Stimulated activated CD8-positive, alpha-beta memory T cell treated with anti-CD3 and anti-CD28 coated beads, Interleukin-12 subunit alpha, Interleukin-12 subunit beta, amount 100 ng/mL, for 4 hours (primary cell): ENCODE results near the gene DACT3.
"Not testable (repeated sequence)": the region's sequence is repeated elsewhere in the genome, so short reads cannot be mapped to it uniquely, and the experiment has no call there.

Experiments used
- DNase-seq: peaks from one replicate; pipeline ENCODE4 v3.0.0-alpha.2; 2020; ENCODE audit warnings: low read depth

DACT3 gene

GRCh38 chr19:46634045-46634655 is 26.8 kb downstream of the DACT3 start:
- DNase-seq: peak; percentile 79

DNA sequence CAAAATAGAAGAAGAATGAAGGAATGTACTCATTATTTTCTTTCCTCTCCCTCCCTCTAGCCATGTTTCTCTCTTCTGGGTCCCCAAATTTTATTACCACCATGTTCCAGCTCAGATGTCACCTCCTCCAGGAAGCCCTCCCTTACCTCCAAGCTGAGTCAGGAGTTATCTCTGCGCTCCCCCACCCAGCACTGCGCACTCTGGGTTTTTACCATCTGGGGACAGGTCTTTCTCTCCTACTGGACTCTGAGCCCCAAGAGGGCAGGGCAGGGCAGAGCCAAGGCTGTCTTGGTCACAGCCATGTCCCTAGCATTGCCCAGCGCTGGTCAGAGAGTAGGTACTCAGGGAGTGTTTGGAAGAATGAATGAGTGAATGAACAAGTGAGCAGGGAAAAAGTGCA is 27.9 kb downstream of the DACT3 start:
- no peak for DNase-seq

DNA sequence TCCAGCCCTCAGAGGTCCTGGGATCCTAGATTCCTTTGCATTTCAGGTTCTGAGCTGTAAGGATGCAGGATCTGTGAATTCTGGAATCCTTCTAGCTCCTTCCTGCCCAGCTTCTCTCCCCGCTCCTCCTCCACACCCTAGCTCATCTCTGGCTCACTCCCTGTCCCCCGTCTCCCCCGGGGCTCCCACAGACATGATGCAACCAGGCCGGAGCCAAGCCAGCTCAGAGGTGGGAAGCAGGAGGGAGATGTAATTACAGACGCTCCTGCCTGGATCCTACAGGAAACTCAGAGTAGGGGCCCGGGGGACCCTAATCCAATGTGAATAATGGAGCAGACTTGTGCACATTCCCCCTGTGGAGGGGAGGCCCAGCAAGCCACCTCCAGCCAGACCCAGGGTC is 29.5 kb downstream of the DACT3 start:
- no peak for DNase-seq

DNA sequence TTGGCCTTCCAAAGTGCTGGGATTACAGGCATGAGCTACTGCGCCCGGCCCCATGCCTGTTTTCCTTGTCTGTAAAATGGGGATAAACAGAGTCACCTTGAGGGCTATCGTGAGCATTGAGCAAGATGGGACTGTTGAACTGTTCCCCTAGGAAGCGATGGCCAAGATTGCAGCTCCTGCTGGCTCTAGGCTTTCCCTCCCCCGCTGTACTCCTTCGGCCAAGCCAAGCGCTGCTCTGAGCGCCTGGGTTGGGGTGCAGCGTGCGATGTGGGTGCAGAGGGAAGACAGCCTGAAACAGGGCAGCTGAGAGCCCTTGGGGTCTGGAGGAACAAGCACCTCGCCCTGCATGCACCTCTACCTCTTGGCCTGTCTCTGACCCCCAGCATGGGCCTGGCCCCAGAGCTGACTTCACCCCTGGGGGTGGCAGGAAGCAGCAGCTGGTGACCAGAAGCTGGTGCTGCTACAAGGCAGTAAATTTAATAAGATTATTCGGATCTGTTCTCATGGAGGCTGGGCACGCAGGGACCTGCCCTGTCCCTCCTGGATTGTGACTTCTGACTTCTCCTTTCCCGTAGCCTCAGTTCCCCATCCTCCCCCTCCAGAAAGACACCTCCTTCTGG is 30.3 kb downstream of the DACT3 start:
- DNase-seq: no peak

DNA sequence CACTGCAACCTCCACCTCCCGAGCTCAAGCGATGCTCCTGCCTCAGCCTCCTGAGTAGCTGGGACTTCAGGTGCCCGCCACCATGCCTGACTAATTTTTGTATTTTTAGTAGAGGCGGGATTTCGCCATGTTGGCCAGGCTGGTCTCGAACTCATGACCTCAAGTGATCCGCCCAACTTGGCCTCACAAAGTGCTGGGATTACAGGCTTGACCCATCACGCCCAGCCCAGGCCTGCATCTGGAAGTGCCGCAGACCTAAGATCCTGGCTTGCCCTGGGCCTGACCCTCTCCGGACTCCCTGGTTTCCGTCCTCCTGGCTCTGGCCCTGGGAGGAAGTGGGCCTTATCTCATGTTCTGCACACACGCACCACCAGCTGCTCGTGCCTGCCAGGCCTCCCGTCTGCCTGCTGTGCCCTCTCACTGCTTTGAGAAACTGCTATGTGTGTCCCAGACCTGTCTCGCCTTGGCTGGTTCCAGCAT is 31.4 kb downstream of the DACT3 start:
- DNase-seq: no peak

- not testable (repeated sequence) for DNase-seq
Measured at GRCh38 chr19:46628970-46629369, 32.0 kb downstream of the DACT3 start.

DNA sequence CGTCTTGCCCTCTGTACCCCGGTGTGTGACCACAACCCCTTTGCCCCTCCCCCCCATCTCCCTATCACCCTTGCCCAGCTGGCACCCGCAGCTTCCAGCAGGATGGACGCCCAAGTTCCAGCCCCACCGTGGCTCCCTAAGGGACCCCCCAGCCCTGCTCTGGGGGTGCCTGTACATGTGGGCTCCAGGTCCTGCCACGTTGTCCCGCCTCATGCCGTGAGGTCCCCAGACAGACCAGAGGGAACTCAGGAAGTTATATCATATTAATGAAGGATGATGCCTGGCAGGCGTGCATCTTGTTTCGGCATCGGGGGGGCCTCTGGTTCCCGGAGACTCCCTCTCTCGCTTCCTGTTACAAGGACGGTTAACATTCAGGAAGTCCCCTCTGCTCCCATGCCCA is 34.5 kb downstream of the DACT3 start:
- DNase-seq: no peak

DNA sequence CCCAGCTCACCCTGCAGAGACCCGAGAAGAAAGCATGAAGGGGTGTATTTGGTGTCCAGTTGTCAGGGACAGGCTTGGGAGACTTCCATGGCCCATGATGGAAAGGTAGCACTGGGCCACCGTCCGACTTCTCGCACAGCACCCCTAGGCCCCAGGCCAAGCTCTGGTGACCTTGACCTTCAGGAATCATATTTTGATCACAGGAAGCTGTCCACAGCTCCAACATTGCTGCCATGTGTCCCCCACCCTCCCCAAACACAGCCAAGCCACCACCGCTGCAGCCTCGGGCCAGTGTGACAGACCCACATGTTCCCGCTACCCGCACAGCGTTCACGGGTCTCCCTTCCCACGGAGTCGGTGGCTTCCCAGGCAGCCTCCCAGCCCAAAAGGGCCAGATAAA is 35.3 kb downstream of the DACT3 start:
- no peak for DNase-seq

DNA sequence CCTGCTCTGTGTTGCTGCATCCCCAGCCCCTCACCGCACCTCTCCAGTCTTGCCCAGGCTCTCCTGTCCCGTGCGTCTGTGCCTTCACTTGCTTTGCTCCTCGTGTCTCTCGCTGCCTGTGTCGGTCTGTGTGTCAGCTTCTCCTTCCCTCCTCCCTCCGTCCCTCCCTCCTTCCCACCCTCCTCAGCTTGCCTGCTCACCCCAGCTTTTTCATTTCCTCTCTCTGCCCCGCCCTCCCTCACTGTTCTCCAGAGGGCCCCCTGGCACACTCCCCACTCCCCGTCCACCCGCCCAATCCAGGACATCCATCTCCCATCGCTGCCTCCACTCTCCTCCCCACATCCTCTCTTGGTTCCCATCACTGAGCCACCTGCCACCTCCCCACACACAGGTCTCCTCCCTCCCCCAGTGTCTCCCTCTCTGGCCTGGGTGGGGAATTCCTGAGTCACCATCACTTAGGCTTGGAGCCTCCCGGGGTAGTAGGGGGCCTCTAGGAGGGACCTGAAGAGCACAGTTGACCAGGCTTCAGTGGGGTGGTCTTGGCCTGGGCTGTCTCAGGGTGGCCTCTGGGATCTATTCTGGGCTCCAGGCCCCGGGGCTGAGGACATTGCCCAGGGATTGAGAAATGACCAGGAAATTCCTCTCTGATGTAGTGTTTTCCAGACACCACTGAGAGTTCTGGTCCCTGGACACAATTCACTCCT is 35.9 kb downstream of the DACT3 start, which contains the start of gene PTGIR:
Gene PTGIR (minus strand): TSS at position 132 of the 704 bp plus-strand sequence. CDS start 864 bp downstream, outside the sequence.
- DNase-seq: no peak

- DNase-seq: no peak
Measured at GRCh38 chr19:46623915-46624502, 37.0 kb downstream of the DACT3 start.

- no peak for DNase-seq
Measured at GRCh38 chr19:46622118-46622446, 38.9 kb downstream of the DACT3 start.

DNA sequence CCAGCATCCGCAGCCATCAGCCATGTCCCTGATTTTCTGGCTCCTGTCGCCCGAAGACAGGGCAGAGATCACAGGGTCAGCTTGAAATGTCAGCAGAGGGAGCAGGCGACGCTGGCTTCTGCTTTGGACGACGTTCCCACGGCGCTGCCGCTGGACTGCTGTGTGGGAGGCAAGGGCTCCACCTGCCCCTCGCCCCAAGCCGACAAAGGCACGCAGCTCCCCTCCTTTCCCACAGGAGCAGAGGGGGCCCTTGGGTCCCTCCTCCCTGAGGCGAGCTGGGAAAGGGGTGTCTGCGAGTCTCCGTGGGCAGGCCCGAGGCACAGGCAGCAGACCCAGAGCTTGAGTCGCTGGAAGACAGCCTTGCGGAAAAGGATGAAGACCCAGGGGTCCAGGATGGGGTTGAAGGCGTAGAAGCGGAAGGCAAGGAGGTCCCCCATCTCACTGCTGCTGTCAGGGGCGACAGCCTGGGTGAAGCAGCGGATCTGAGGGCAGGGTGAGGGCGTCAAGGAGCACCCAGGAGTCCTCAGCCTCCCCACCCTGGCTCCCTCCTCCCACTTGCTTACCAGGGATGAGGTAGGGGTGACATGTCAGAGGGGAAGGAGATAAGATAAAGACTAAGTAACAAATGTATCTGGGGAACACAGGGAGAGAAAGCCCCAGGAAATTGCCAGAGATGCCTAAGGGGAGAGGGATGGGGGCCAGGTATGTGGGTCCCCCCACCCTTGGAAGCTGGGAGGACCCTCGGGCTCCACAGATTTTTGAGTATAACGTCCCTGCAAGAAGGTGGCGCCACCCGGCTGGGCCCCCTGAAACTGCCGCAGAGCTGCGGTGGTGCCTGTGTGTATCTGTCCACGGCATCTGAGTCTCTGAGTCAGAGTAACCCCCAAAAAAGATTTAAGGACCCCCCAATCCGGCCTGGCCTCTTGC is 39.5 kb downstream of the DACT3 start:
- no peak for DNase-seq

GRCh38 chr19:46620716-46621115 is 40.3 kb downstream of the DACT3 start:
- no peak for DNase-seq

DNA sequence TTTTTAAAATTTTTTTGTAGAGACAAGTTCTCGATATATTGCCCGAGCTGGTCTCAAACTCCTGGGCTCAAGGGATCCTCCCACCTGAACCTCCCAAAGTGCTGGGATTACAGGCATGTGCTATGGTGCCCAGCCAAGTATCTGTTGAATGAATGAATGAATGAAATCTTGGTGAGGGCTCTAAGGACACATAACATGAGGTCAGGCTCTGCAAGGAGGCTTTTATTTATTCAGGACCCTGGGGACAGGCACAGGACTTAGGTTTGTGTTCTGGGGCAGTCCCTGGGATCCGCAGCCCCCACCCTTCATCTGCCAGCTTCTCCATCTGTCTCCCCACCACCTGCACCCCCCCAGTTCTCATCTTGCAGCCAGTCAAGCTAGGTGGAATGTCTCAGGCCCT is 40.7 kb downstream of the DACT3 start:
- DNase-seq: no peak

- DNase-seq: no peak
Measured at GRCh38 chr19:46618670-46619231, 42.2 kb downstream of the DACT3 start.

GRCh38 chr19:46617601-46618000 is 43.4 kb downstream of the DACT3 start:
- DNase-seq: no peak

- no peak for DNase-seq
Measured at GRCh38 chr19:46616631-46617322, 44.2 kb downstream of the DACT3 start.

DNA sequence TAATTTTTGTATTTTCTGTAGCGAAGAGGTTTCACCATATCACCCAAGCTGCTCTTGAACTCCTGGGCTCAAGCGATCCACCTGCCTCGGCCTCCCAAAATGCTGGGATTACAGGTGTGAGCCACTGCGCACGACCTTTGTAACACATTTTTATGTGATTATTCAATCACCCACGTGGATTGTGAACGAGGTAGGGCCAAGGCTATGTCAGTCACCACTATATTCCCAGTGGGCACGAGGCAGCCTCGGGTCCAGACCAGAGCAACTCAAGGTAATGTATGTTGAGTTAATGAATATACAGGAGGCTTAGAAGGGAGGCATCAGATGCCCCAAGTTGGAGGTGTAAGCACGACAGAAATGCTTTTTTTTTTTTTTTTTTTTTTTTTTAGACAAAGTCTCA is 45.0 kb downstream of the DACT3 start:
- no peak for DNase-seq

DNA sequence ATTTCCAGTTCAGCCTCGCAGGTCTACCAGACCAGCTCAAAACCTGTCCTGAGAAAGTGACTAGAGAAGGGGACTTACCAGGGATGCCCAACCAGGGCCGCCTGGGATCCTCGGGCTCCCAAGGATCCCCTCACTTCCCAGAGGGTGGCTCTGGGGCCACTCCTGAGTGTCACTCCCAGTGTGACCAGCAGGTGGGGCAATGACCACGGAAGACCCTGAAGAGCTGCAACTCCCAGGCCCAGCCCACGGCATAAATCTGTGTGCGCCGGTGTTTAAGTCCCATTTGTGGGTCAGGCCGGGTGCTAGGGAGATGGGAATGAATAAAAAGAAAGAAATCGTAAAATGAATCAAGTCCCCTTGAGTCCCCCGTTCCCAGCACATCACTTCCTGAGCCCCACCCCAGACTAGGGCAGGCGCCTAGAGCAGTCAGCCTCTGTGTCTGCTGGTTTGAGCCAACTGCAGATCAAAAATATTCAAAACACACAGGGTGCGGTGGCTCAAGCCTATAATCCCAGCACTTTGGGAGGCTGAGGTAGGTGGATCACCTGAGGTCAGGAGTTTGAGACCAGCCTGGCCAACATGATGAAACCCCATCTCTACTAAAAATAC is 46.8 kb downstream of the DACT3 start:
- peak; percentile 59 for DNase-seq

DNA sequence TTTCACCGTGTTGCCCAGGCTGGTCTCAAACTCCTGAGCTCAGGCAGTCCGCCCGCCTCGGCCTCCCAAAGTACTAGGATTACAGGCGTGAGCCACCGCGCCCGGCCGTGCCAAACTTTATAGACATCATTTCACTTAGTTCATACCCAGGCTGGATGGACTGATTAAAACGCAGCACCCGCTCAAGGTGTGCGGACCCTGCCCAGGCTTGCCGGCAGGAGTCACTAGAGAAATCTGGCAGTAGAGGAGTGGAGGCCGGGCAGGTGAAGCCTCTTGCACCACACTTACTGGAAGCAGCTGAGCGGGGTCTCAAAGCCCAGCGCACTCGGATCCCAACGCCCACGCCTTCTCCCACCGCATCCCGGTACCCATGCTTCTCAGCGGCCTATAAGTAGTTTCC is 47.5 kb downstream of the DACT3 start:
- no peak for DNase-seq

- no peak for DNase-seq
Measured at GRCh38 chr19:46611776-46612175, 49.2 kb downstream of the DACT3 start.
